NCI-H2196 (cell line): ENCODE results near the gene MGAT5B.

Experiments
- DNase-seq: peaks from one replicate; lab custom pipeline; 2025; ENCODE audit not compliant: unreplicated experiment; lab: John Stamatoyannopoulos, UW

Gene MGAT5B

DNA sequence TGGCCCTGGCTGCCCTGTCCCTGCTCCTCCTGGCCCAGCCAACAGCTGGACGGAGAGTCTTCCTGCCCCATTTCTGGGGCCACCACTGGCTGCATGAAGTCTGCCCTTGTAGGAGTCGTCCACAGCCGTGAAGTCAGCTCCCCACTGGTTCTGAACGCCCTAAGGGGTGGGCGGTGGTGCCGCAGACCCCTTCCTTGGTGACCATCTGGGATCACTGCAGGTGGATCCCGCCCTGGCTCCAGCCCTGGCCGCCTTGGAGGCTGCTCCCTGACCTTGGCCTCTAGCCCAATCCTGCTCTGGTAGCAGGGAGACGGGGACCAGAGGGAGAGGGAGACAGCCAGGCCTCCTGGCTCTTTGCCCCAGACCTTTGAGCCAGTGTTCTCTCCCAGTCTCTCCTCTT is 35.4 kb downstream of the MGAT5B start:
- no peak for DNase-seq

DNA sequence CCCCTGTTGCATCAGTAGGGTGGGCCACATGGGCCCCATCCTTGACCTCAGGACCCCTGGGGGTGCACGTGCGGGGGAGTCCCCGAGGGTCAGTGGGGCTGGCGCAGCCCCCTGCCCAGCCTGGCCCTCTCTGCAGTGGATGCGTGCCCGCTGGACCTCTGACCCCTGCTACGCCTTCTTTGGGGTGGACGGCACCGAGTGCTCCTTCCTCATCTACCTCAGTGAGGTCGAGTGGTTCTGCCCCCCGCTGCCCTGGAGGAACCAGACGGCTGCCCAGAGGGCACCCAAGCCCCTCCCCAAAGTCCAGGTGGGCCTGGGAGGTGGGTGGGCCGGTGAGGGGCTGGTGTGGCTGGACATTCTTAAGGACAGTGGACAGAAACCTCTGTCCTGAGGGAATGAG is 35.9 kb downstream of the MGAT5B start:
- no peak for DNase-seq

DNA sequence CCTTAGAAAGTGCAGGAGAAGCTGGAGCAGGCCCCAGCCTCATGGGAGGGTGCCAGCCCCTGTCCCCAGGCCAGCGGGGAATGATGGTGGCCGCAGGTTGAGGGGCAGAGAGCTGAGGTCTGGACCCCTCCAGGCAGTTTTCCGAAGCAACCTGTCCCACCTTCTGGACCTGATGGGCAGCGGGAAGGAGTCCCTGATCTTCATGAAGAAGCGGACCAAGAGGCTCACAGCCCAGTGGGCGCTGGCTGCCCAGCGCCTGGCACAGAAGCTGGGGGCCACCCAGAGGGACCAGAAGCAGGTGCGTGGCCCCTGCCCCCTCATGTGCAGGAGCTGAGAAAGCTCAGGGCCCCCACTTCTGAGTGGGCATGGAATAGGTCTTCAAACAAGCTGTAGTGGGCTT is 36.8 kb downstream of the MGAT5B start:
- DNase-seq = no peak

DNA sequence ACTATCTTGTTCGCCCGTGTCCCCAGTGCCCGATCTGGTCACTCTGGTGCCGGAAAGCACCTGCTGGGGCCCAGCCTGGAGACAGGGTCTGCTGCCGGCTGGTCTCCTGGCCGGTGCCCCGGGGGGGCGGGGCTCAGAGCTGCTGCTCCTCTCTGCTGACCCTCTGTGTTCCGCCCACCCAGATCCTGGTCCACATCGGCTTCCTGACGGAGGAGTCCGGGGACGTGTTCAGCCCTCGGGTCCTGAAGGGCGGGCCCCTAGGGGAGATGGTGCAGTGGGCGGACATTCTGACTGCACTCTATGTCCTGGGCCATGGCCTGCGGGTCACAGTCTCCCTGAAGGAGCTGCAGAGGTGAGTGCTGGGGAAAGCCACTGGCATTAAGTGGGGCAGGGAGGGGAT is 37.6 kb downstream of the MGAT5B start:
- DNase-seq = no peak

DNA sequence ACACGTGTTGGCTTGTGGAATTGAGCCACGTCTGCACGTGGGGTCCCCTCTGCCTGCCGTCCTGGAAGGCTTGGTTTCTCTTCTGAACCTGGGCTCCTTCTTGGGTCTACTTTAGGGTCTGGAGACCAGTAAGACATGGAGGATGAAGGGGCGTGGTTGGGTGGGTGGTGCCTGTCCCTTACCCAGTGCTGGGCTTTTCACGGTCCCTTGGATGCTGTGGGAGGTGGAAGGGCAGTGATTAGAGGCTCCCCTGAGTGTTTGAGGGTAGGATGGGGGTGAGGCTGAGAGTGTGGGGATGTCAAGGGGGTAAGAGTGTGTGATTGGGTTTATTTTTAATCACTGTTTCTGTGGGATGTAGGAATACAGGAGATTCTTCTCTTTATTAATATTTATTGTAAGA is 38.3 kb downstream of the MGAT5B start:
- DNase-seq = no peak

DNA sequence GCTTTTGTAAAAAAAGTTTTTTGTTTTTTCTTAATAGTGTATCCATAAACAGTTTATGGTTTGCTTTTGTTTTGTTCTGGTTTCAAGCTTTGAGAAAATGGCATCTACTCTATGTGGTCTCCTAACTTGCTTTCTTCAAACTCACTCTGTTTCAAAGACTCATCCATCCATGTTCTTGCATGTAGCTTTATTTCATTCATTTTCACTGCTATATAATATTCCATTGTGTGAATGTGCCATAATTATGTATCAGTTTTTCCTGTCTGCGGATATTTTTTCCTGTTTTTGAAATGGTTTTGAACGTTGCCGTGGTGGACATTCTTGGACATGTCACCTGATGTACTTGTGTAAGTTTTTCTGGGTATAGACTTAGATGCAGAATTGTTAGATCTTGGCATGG is 39.1 kb downstream of the MGAT5B start:
- no peak for DNase-seq

DNA sequence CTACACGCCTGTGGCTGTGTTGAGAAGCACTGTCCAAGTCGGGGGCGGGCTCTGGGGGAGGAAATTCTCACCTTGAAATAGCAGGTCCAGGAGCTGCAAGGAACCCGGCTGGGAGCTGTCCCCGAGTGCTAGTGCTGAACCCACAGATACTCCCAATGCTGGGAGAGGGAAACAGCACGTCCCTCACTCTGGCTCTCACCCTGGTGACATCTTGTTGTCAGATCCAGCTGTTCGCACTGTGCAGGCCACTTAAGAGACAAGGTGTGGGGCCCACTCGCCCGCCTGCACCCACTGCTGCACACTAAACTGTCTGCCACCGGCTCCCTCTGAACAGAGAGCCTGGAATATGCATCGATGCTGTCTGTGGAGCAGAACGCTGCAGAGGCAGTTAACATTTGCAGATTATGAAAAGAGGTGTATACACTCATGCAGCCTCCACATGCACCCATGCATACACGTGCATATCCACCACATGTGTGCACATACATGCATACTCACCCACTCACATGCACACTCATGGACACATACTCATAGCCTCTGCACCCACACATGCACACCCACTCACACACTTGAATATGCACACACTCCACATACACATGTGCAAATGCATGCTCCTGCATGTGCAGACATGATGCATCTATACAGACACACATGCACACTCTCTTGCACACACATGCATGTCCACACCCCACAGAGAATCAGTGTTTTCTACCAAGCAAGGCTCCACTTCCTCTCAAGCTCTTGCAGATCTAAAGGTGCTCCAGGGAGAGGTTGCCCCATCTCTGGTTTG is 42.0 kb downstream of the MGAT5B start:
- no peak for DNase-seq

DNA sequence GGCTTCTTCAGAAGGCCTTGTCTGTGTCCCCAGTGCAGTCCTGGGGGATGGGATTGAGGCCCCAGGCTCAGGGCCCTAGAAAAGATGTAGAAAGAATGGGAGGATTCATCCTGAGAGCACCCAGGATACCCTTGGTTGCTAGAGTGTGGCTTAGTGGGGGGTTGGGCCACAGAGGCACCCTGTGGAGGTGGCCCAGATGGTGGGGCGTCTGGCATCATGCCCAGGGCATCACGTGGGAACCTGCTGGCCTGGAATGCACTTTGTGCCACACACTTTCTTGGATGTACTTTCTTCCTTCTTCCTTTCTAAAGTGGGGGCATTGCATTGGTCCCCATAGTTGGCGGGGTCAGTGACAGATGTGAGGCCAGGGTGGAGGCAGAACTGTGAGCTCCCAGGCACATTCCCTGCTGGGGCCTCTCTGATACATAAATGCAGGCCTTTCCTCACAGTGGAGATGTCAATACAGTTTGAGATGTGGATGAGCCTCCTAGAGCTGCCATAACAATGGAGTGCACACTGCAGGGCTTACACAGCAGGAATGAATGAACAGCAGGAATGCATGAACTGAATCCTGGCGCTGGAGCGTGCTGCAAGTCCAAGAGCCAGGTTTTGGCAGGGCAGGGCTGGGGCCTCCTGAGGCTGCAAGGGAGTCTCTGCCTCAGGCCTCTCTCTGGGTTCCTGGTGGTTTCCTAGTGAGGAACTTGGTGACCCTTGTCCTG is 43.3 kb downstream of the MGAT5B start:
- DNase-seq = no peak

DNA sequence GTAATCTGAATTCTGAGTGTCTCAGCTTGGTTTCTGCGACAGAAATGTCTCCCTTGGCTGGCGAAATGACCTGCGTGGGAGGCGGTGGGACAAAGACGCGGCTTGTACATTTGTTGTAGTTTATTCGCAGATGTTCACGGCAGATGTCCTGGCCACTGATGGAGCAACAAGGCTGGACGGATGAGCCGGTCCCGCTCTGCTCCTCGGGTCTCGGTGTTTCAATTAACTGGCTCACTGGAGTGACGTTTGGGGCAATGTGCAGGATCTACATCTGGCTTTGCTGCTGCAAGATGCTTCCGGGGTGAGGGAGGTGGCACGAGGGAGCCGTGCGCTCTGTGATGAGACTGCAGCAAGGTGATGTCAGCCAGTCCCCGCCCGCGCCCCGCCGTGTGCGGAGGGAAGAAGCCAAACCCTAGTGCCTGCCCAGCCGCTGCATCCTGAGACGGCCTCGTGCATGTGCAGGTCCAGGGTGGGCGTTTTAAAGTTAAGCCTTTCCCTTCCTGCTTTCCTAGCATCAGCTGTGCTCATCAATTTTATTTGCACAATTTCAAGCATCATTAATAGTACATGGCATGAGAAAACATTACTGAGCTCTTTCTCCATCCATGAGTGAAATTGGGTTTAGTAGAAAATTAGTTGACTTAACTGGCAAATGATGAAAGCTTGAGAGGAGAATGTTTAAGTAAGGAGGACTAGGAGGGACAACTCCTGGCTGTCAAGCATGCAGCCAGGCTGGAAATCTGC is 44.4 kb downstream of the MGAT5B start:
- no peak for DNase-seq

DNA sequence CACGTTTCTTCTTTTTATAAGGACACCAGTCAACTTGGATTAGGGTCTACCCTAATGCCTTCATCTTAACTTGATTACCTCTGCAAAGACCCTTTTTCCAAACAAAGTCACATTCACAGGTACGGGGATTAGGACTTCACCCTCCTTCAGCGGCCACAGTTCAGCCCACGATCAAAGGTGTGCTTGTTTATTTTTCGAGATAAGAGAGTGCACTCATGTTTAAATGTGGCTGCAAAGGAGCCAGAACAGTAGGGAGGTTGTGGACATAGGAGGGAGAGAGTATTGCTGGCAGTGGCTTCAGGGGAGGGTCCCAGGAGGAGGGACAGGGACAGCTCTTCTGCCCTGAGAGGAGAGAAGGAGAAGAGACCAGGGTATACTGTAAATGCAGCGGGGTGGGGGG is 46.7 kb downstream of the MGAT5B start:
- DNase-seq = no peak

DNA sequence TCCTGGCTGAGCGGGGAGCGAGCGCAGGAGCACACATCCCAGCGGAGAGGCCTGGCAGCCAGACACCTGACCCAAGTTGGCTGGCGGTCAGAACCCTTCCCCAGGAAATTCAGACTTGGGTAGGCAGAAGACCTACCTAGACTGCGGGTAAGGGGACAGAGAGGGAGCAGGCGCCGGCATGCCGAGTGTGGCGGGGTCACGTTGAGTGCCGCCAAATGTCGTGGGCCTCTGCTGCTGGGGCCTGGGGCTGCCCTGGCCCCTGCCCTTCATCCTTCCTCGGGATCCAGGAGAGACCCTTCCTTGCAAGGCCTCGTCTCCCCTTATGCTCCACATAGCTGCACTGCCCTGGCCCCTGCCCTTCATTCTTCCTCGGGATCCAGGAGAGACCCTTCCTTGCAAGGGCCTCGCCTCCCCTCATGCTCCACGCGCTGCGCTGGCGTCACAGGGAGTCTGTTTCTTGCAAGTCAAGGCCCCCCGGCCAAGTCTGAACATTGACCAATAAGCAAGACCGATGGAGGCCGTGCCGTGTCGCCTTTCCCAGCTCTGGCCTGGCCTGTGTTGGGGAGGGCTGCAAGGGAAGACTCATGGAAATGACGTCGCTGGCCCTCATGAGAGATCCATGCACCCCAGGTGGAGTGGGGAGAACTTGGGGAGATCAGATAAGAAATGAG is 47.8 kb downstream of the MGAT5B start:
- DNase-seq = no peak

DNA sequence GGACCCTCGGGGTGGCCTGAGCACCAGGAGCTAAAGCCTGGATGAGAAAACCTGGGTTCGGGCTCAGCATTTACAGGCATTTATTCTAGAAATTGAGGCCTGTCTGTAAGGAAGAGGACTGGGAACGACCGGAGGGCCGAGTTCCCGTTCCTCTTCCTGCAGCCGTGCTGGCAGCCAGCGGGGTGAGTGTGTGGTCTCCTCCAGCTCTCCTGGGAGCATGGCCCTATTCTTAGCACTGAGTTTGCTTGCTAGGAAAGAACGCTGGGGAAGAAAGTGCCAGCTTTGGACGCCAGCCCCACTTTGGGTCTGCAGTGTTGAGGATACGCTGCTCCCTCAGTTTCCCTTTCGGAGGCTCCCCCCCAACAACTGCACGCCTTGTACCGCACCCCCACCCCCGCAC is 49.6 kb downstream of the MGAT5B start:
- no peak for DNase-seq

DNA sequence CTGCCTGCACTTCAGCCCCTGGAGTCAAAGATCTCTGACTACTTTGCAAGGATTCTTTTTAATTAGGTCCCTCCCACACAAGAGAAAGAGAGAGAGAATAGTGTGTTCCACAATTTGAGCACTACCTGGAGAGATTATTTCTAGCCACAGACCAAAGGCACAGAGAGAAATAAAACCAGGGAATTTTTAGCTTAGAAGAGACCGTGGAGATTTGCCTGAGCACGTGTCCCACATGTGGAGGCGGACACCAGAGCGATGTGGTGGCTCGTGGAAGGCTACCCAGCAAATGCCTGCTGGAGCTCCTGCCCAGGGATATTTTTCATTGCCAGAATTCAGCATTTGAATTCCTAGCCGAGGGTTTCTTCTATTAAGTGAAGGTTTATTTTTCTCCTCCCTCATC is 50.6 kb downstream of the MGAT5B start:
- no peak for DNase-seq

DNA sequence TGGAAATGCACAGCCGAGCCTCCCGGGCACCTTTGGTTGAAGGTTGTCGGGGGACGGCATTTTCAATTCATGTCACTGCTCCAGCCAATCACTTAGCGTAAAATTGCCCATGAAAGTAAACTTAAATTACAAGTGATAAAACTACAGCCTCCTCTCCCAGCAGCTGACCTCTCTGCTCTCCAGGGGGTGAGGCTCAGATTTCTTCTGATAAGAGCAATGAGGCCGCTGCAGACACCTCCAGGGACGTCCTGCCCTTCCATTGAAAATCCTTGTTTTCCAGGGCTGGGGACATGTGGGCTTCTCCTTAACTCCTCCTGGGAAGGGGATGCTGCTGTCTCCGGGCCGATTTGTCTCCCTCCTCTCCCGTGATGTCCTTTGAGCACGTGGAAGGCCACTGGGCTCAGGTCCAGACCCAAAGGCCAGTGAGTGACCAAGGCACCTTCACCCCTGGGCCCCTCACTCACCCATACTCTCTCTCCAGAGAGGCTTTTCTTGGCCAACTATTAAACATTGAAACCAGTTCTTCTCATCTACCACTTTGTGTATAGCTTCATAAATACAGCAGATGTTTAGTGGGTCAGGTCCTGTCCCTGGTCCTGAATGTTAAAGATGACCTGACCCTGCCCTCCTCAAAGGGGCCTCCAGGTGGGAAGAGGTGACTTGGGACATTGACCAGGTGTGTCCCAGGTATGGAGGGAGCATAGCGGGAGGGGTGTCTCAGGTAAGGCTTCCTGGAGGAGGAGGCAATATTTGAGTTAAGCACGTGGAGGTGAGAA is 52.3 kb downstream of the MGAT5B start:
- peak; percentile 61 for DNase-seq

DNA sequence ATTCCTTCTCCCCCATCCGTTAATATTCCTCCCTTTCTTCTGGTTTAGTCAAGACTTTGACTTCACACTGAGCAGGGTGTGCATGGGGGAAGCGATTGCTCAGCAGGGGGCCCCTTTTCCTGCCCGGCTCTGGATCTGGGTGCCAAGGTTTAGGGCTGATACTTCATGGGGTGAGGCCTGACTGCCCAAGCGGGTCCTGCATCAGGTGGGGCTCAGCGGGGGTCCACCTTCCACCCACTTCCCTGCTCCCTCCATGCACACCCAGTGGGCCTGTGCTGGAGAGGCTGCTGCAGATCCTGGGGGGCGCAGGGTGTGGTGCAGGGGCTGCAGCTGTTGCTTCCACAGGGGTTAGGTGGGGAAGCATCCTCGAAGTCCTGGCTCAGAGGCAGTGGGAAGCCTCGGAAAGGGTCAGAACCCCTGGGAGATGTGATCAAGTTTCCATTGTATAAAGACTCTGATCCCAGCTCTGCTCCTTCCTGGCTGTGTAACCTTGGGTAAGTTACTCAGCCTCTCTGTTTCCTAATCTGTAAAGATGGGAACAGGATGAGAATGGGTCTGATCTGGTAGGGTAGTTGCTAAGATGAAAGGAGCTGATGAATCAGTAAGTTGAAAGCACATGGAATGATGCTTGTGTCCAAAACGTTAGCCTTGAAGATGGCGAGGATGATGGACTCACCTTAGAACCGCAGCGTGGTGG is 53.3 kb downstream of the MGAT5B start:
- DNase-seq = no peak

DNA sequence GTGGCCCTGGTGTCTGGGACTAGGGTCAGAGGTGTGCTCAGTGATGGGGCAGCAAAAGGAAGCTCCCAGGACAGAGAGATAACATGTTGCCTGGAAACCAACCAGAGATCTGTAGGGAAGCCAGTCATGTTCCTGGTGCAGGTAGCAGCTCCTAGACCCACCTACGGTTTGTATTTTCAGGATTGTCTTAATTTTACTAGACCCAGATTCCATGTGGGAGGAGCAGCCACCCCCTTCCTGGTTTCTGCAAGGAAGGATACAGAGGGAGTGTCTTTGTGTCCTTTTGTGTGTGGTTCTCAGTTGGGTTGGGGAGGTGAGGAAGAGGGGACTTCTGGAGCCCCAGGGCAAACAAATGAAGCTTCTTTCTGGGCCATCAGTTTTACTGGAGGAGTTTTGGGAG is 53.9 kb downstream of the MGAT5B start:
- no peak for DNase-seq

DNA sequence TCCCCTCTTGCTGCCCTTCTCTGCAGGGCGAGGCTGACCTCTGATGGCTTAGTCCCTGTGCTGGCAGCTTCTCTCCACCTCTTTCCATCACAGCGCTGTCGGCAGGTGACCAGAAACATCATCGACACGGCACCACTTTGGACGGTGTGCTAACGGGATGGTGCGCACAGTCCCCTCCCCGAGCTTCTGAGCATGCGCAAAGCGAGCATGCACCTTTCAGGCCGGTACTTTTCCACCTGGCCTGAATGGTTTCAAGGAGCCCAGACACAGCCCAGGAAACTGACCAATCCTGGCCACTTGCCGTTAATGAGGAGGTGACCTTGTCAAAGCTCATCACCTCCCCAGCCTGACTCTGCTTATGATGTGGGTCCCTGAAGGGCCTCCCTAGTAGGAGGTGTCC is 54.8 kb downstream of the MGAT5B start:
- no peak for DNase-seq

DNA sequence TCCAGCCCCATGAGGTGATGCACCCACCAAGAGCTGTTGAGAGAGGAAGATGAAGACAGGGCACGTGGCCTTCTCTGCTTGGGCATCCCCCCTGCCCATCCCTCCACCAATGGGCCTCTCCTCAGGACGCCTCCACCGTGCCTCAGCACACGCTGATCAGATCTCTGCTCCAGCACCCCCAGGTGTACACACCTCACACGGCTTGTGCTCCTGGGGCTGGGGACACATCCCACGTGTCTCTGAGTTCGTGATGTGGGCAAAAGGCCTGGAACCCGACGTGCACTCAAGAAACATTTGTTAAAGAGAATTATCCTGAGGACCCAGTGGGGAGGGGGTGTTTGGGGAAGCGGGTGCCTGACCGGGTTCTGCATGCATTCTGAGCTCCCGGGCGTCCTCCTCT is 55.3 kb downstream of the MGAT5B start:
- DNase-seq = no peak

DNA sequence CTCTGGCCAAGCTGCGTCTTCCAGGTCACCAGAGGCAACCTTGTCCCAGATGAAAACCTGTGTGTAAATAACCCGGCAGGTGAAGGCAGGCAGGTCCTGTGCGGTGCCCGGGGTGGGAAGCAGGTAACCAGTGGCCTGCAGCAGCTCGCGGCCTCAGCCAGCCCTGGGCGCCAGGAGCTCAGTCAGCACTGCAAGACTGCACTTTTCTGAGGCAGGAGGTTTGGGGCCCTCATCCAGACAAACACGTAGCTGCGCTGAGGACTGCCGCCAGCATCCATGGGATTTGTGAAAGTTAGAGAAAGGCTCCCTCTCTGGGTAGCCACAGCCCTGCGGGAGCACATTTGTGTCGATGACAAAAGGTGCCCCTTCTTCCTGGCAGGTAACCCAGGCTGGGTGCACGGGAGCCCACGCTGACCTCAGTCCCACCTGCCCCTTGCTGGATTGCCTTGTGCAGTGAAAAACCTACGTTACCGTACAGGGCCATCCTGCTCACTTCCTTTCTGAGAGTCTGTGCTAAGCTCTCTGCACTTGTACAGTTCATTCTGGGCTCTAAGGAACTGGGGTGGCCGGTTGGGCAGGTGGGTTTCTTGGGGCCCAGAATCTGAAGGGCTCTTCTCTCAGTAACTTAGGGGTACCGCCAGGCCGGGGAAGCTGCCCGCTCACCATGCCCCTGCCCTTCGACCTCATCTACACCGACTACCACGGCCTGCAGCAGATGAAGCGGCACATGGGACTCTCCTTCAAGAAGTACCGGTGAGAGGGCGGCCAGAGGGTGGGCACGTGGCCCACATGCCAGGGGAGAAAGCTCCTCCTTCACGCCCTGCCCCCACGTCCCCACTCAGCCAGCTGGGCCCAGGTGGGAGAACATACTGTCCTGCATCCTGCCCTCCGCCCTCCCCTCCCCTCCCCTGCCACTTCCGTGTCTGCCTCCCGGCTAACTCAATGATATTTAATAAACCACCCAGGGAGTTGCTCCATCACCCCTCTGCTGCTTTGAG is 56.4 kb downstream of the MGAT5B start:
- peak; percentile 18 for DNase-seq
